Caco-2 (cell line): ENCODE results near the gene PTPRG. TPM values are rescaled to one million over a fixed set of nuclear protein-coding genes. Genes with fewer than 3 reads are reported as not detected.

ENCODE experiments used
- BruUV-seq: library from RNA; stranded (reverse); fragments of 400-500 nt; replicated peaks from 2 replicates; lab custom pipeline; 2021; lab: Mats Ljungman, UMichigan
- CTCF ChIA-PET: fragments of 300-600 bp; sonication (Branson Sonifier 250); formaldehyde crosslinking; loops from one replicate; lab custom pipeline; 2022; ENCODE audit warnings: antibody characterized with exemption; lab: Charles Lee
- POLR2A ChIA-PET: fragments of 300-600 bp; sonication (Branson Sonifier 250); formaldehyde crosslinking; loops from one replicate; lab custom pipeline; 2022; ENCODE audit warnings: antibody characterized with exemption; lab: Charles Lee
- DNase-seq, 2 experiments: peaks; one replicate each; pipeline versions ENCODE4 v3.0.0 to v3.0.0-alpha.2; 2020 to 2022
- H3K27me3 ChIP-seq: replicated peaks from 2 replicates; pipeline ENCODE4 v1.6.0; 2011; ENCODE audit warnings: low read length; ENCODE audit not compliant: control insufficient read depth, insufficient read depth
- H3K36me3 ChIP-seq: 2 replicates; pipeline ENCODE4 v1.5.1; 2011; ENCODE audit warnings: low read length; ENCODE audit not compliant: control insufficient read depth, insufficient read depth
- H3K4me1 ChIP-seq: fragments of 250-450 bp; sonication (Bioruptor Pico); 2 replicates; pipeline ENCODE4 v1.5.1; 2020; ENCODE audit warnings: mild to moderate bottlenecking
- H3K4me3 ChIP-seq: 2 replicates; pipeline ENCODE4 v1.5.1; 2011; ENCODE audit warnings: low read depth, mild to moderate bottlenecking, control low read depth, low read length
- H3K9me3 ChIP-seq: fragments of 250-450 bp; sonication (Bioruptor Pico); 2 replicates; pipeline ENCODE4 v1.5.1; 2020; ENCODE audit warnings: mild to moderate bottlenecking, moderate library complexity
- H3K27ac Mint-ChIP-seq: one replicate; pipeline ENCODE4 v1.8.0; 2022; ENCODE audit warnings: mixed read lengths; ENCODE audit not compliant: unreplicated experiment
- H3K27me3 Mint-ChIP-seq: one replicate; pipeline ENCODE4 v1.8.0; 2022; ENCODE audit warnings: mixed read lengths; ENCODE audit not compliant: insufficient read depth, unreplicated experiment
- H3K36me3 Mint-ChIP-seq: one replicate; pipeline ENCODE4 v1.8.0; 2022; ENCODE audit warnings: mild to moderate bottlenecking, mixed read lengths; ENCODE audit not compliant: insufficient read depth, unreplicated experiment
- H3K4me1 Mint-ChIP-seq: one replicate; pipeline ENCODE4 v1.8.0; 2022; ENCODE audit warnings: low read depth, mixed read lengths; ENCODE audit not compliant: unreplicated experiment
- H3K4me3 Mint-ChIP-seq: one replicate; pipeline ENCODE4 v1.8.0; 2022; ENCODE audit warnings: mild to moderate bottlenecking, moderate library complexity, mixed read lengths; ENCODE audit not compliant: unreplicated experiment
- H3K9me3 Mint-ChIP-seq: one replicate; pipeline ENCODE4 v1.8.0; 2022; ENCODE audit warnings: mixed read lengths; ENCODE audit not compliant: unreplicated experiment
- intact Hi-C: fragments of 100-400 bp; cut with micrococcal nuclease; formaldehyde crosslinking; loops from one replicate; pipeline ENCODE4 v1.10.0; 2022; ENCODE audit not compliant: unreplicated experiment
- total RNA-seq: library from RNA; stranded (reverse); gene quantifications from 2 replicates; pipeline ENCODE4 v1.2.3, GENCODE V29; 2022
- TF ChIP-seq, protein P1 (sequence below), 2 experiments: fragments of 200-600 bp in 1 of 2; IDR thresholded peaks; 1 replicate in 1 of 2; 2 replicates in 1 of 2; pipeline versions ENCODE4 v1.5.1 to v1.8.0; 2011 to 2022; ENCODE audit warnings: antibody characterized with exemption in 1 of 2, control low read depth in 1 of 2, inconsistent platforms in 1 of 2, low read depth in 1 of 2, low read length in 1 of 2, mild to moderate bottlenecking in 1 of 2, moderate library complexity in 1 of 2; ENCODE audit not compliant: insufficient read depth in 1 of 2, severe bottlenecking in 1 of 2, unreplicated experiment in 1 of 2

PTPRG gene
- total RNA-seq, 1 experiment from 2014 or later, result 46.4 TPM

DNA sequence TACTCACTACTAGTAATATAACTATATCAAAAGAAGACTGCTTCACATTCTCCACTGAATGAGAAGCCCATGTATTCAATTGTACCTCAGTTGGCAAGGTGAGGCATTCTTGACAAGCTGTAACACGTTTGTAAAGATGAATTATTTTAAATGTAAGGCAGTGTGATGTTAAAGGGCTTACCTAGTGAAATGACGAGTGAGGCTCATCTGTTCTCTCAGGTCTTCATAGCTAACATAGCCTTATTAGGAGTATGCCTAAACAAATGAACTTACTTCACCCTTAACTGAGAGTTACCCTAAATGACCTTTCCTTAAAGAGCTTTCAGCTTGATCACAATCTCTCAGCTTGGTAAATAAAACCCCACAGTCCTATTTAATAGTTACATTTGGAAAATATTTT is 684.7 kb downstream of the PTPRG start:
- Mint-ChIP-seq H3K27ac (no peak overlapping the region), H3K36me3 (no peaks in the 10 kb centered on the region), H3K27me3 (no peaks in the 10 kb centered on the region), H3K4me3 (no peak overlapping the region), H3K4me1 (no peaks in the 10 kb centered on the region), H3K9me3 (no peaks in the 10 kb centered on the region)
- intact Hi-C loops, result no loop called here
- ChIA-PET POLR2A (no interaction called here), CTCF (no interaction called here)
- TF ChIP-seq, protein P1, sequence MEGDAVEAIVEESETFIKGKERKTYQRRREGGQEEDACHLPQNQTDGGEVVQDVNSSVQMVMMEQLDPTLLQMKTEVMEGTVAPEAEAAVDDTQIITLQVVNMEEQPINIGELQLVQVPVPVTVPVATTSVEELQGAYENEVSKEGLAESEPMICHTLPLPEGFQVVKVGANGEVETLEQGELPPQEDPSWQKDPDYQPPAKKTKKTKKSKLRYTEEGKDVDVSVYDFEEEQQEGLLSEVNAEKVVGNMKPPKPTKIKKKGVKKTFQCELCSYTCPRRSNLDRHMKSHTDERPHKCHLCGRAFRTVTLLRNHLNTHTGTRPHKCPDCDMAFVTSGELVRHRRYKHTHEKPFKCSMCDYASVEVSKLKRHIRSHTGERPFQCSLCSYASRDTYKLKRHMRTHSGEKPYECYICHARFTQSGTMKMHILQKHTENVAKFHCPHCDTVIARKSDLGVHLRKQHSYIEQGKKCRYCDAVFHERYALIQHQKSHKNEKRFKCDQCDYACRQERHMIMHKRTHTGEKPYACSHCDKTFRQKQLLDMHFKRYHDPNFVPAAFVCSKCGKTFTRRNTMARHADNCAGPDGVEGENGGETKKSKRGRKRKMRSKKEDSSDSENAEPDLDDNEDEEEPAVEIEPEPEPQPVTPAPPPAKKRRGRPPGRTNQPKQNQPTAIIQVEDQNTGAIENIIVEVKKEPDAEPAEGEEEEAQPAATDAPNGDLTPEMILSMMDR (IDR thresholded peaks at IDR 0.05; ENCODE audit: insufficient read depth in 1 of 2, low read depth in 1 of 2, low read length in 1 of 2, severe bottlenecking in 1 of 2, unreplicated experiment in 1 of 2), result no peak
- Histone ChIP-seq H3K27me3 (no peaks in the 10 kb centered on the region), H3K36me3 (no peaks in the 10 kb centered on the region), H3K4me3 (no peak overlapping the region), H3K4me1 (no peaks in the 10 kb centered on the region), H3K9me3 (no peaks in the 10 kb centered on the region)
- no TSS peak for BruUV-seq
- DNase-seq, result no peak

- intact Hi-C loops, result no loop called here
- Mint-ChIP-seq H3K4me3 (no peak overlapping the region), H3K36me3 (no peaks in the 10 kb centered on the region), H3K27ac (no peak overlapping the region), H3K9me3 (no peaks in the 10 kb centered on the region), H3K4me1 (no peaks in the 10 kb centered on the region), H3K27me3 (no peaks in the 10 kb centered on the region)
- Histone ChIP-seq H3K9me3 (no peaks in the 10 kb centered on the region), H3K4me1 (no peaks in the 10 kb centered on the region), H3K36me3 (no peaks in the 10 kb centered on the region), H3K27me3 (no peaks in the 10 kb centered on the region), H3K4me3 (no peak overlapping the region)
- TF ChIP-seq, protein P1 (IDR thresholded peaks at IDR 0.05; ENCODE audit: insufficient read depth in 1 of 2, low read depth in 1 of 2, low read length in 1 of 2, severe bottlenecking in 1 of 2, unreplicated experiment in 1 of 2), result no peak
- DNase-seq, result no peak
- POLR2A ChIA-PET, result no interaction called here
- CTCF ChIA-PET, result no interaction called here
- no TSS peak for BruUV-seq
Observed at GRCh38 chr3:62246985-62247384, 685.6 kb downstream of the PTPRG start.

- Mint-ChIP-seq H3K36me3 (no peaks in the 10 kb centered on the region), H3K27me3 (no peaks in the 10 kb centered on the region), H3K27ac (no peak overlapping the region), H3K9me3 (no peaks in the 10 kb centered on the region), H3K4me1 (no peaks in the 10 kb centered on the region), H3K4me3 (no peak overlapping the region)
- H3K4me3 ChIP-seq, result no peak overlapping the region
- no peaks in the 10 kb centered on the region for H3K36me3 ChIP-seq
- H3K27me3 ChIP-seq, result no peaks in the 10 kb centered on the region
- intact Hi-C loops, result no loop called here
- ChIA-PET POLR2A (no interaction called here), CTCF (no interaction called here)
- no peaks in the 10 kb centered on the region for H3K4me1 ChIP-seq
- no TSS peak for BruUV-seq
- H3K9me3 ChIP-seq, result no peaks in the 10 kb centered on the region
- DNase-seq, result peak in 1 of 2 experiments; percentile 15
- TF ChIP-seq, protein P1 (IDR thresholded peaks at IDR 0.05; ENCODE audit: insufficient read depth in 1 of 2, low read depth in 1 of 2, low read length in 1 of 2, severe bottlenecking in 1 of 2, unreplicated experiment in 1 of 2), result no peak
Observed at GRCh38 chr3:62248734-62249483, 687.5 kb downstream of the PTPRG start.
